Measurements from ENCODE around the gene HJURP.

HJURP gene

GRCh38 chr2:233835230-233836186 lies 18.8 kb downstream of the HJURP start:
- no peak overlapping the region for H3K4me3 ChIP-seq (ENCODE audit: low read length)
- no peaks in the 10 kb centered on the region for H3K27me3 ChIP-seq (ENCODE audit: control insufficient read depth, insufficient read depth, low read length)
- H3K9ac ChIP-seq (ENCODE audit: low read length) = no peak overlapping the region
- no peak overlapping the region for H3K27ac ChIP-seq (ENCODE audit: low read depth, low read length)
- no peaks in the 10 kb centered on the region for H3K36me3 ChIP-seq (ENCODE audit: control insufficient read depth, insufficient read depth, low read length)
- no peaks in the 10 kb centered on the region for H3K4me1 ChIP-seq (ENCODE audit: control insufficient read depth, insufficient read depth, low read length)

DNA sequence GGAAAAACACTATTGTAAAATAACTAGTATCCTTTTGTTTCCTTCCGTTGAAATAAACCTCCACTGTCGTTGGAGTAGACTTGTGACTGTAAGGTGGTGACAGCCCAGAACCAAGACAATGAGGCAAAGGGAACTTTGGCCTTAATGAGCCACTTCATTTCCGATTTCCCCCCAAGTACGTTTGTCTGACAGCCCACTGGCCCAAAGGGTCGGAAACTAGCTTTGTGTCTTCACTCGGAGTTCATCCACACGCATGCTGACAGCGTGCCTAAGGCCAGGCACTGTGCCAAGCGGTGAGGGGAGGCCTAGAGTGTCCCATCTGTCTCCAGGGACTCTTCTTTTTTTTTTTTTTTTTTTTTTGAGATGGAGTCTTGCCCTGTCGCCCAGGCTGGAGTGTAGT lies 21.0 kb downstream of the HJURP start:
- H3K27ac ChIP-seq (ENCODE audit: low read depth, low read length) = no peak overlapping the region
- no peaks in the 10 kb centered on the region for H3K4me1 ChIP-seq (ENCODE audit: control insufficient read depth, insufficient read depth, low read length)
- H3K9ac ChIP-seq (ENCODE audit: low read length) = no peak overlapping the region
- no peaks in the 10 kb centered on the region for H3K36me3 ChIP-seq (ENCODE audit: control insufficient read depth, insufficient read depth, low read length)
- no peaks in the 10 kb centered on the region for H3K27me3 ChIP-seq (ENCODE audit: control insufficient read depth, insufficient read depth, low read length)
- no peak overlapping the region for H3K4me3 ChIP-seq (ENCODE audit: low read length)

- H3K36me3 ChIP-seq (ENCODE audit: control insufficient read depth, insufficient read depth, low read length) = no peaks in the 10 kb centered on the region
- H3K4me3 ChIP-seq (ENCODE audit: low read length) = no peak overlapping the region
- H3K27me3 ChIP-seq (ENCODE audit: control insufficient read depth, insufficient read depth, low read length) = no peaks in the 10 kb centered on the region
- H3K4me1 ChIP-seq (ENCODE audit: control insufficient read depth, insufficient read depth, low read length) = no peaks in the 10 kb centered on the region
- H3K27ac ChIP-seq (ENCODE audit: low read depth, low read length) = no peak overlapping the region
- no peak overlapping the region for H3K9ac ChIP-seq (ENCODE audit: low read length)
These were observed 21.4 kb downstream of the HJURP start for GRCh38 chr2:233832869-233833311.

GRCh38 chr2:233832414-233832813 lies 21.9 kb downstream of the HJURP start:
- Histone ChIP-seq H3K4me3 (ENCODE audit: low read length) (no peak overlapping the region), H3K27me3 (ENCODE audit: control insufficient read depth, insufficient read depth, low read length) (no peaks in the 10 kb centered on the region), H3K9ac (ENCODE audit: low read length) (no peak overlapping the region), H3K4me1 (ENCODE audit: control insufficient read depth, insufficient read depth, low read length) (no peaks in the 10 kb centered on the region), H3K27ac (ENCODE audit: low read depth, low read length) (no peak overlapping the region), H3K36me3 (ENCODE audit: control insufficient read depth, insufficient read depth, low read length) (no peaks in the 10 kb centered on the region)

GRCh38 chr2:233831861-233832260 lies 22.5 kb downstream of the HJURP start:
- no peaks in the 10 kb centered on the region for H3K4me1 ChIP-seq (ENCODE audit: control insufficient read depth, insufficient read depth, low read length)
- H3K27ac ChIP-seq (ENCODE audit: low read depth, low read length) = no peak overlapping the region
- no peaks in the 10 kb centered on the region for H3K36me3 ChIP-seq (ENCODE audit: control insufficient read depth, insufficient read depth, low read length)
- no peak overlapping the region for H3K9ac ChIP-seq (ENCODE audit: low read length)
- no peak overlapping the region for H3K4me3 ChIP-seq (ENCODE audit: low read length)
- no peaks in the 10 kb centered on the region for H3K27me3 ChIP-seq (ENCODE audit: control insufficient read depth, insufficient read depth, low read length)

GRCh38 chr2:233831011-233831721 lies 23.2 kb downstream of the HJURP start:
- Histone ChIP-seq H3K36me3 (ENCODE audit: control insufficient read depth, insufficient read depth, low read length) (no peaks in the 10 kb centered on the region), H3K27me3 (ENCODE audit: control insufficient read depth, insufficient read depth, low read length) (no peaks in the 10 kb centered on the region), H3K9ac (ENCODE audit: low read length) (no peak overlapping the region), H3K4me3 (ENCODE audit: low read length) (no peak overlapping the region), H3K4me1 (ENCODE audit: control insufficient read depth, insufficient read depth, low read length) (no peaks in the 10 kb centered on the region), H3K27ac (ENCODE audit: low read depth, low read length) (no peak overlapping the region)

DNA sequence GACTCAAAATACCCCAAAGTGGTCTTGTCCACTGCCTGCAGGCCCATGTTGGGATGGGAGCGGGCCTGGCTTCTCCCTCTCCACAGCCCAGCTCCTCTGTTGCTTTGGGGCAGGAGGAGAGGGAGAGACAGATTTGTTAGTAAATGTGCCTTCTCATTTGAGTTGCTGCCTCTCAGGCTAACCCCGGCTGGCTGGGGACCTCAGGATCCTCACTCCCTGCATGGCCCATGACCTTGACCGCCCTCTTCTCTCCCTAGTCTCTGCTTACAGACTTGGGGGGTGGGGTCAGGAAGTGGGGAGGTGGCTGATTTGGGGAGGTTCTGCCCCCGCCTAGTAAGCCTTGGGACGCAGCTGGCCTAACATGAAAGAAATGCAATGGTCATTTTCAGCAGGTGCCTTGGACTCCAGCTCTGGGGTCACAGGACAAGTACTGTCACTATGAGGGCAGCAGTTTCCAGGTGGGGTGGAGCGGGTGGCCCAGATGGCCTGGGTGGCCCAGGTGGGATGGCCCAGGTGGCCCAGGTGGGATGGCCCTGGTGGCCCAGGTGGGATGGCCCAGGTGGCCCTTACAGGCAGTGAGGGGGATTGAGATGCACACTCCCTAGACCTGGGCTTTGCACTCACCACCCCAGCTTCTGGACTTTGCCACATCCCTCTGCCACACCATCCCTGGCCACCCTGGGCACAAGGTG lies 24.1 kb downstream of the HJURP start:
- no peaks in the 10 kb centered on the region for H3K36me3 ChIP-seq (ENCODE audit: control insufficient read depth, insufficient read depth, low read length)
- no peaks in the 10 kb centered on the region for H3K4me1 ChIP-seq (ENCODE audit: control insufficient read depth, insufficient read depth, low read length)
- H3K27me3 ChIP-seq (ENCODE audit: control insufficient read depth, insufficient read depth, low read length) = no peaks in the 10 kb centered on the region
- H3K9ac ChIP-seq (ENCODE audit: low read length) = no peak overlapping the region
- H3K4me3 ChIP-seq (ENCODE audit: low read length) = no peak overlapping the region
- H3K27ac ChIP-seq (ENCODE audit: low read depth, low read length) = no peak overlapping the region

DNA sequence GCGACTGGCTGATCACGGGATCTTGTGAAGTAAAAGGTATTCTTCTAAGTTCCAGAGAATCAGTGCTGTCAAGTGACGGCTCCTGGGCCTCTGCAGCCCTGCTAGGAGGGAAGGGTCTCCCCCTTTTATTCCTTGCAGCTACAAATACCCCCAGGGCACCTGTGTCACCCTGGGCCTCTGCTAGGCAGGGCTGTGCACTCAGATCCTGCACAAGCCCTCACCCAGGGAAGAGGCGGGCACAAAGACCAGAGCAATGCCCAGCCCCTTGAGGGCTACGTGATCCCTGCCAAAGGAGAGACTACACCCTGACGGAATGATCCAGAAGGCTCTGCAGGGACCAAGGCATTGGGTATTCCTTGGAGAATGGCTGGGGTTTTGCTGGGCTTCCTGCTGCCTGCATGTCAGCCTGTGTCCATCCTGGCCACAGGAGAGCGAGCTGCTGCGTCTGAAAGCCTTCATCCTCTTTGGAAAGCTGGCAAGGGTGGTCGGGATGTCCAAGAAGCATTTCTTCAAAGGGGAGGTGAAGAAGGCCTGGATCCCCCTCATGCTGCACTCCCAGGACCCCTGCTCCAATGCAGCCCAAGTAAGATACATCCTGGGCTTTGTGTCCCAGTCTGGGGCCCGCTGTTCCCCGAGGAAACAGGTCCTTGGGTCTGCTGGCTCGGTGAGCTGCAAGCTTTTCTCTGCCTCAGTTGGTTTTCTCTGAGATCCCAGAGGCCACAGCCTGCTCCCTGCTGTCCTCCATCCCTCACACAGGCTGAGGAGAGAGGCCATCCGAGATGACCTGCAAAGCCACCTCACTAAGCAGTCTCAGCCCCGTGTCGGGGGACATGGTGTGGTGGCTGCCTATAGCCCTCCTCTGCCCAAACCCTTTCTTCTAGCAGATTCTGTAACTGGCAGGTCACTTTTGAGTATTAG lies 24.9 kb downstream of the HJURP start:
- Histone ChIP-seq H3K27ac (ENCODE audit: low read depth, low read length) (no peak overlapping the region), H3K4me3 (ENCODE audit: low read length) (no peak overlapping the region), H3K36me3 (ENCODE audit: control insufficient read depth, insufficient read depth, low read length) (no peaks in the 10 kb centered on the region), H3K4me1 (ENCODE audit: control insufficient read depth, insufficient read depth, low read length) (no peaks in the 10 kb centered on the region), H3K9ac (ENCODE audit: low read length) (no peak overlapping the region), H3K27me3 (ENCODE audit: control insufficient read depth, insufficient read depth, low read length) (no peaks in the 10 kb centered on the region)

GRCh38 chr2:233828546-233829192 lies 25.7 kb downstream of the HJURP start:
- no peaks in the 10 kb centered on the region for H3K36me3 ChIP-seq (ENCODE audit: control insufficient read depth, insufficient read depth, low read length)
- no peaks in the 10 kb centered on the region for H3K27me3 ChIP-seq (ENCODE audit: control insufficient read depth, insufficient read depth, low read length)
- H3K4me1 ChIP-seq (ENCODE audit: control insufficient read depth, insufficient read depth, low read length) = no peaks in the 10 kb centered on the region
- H3K27ac ChIP-seq (ENCODE audit: low read depth, low read length) = no peak overlapping the region
- H3K9ac ChIP-seq (ENCODE audit: low read length) = no peak overlapping the region
- no peak overlapping the region for H3K4me3 ChIP-seq (ENCODE audit: low read length)

DNA sequence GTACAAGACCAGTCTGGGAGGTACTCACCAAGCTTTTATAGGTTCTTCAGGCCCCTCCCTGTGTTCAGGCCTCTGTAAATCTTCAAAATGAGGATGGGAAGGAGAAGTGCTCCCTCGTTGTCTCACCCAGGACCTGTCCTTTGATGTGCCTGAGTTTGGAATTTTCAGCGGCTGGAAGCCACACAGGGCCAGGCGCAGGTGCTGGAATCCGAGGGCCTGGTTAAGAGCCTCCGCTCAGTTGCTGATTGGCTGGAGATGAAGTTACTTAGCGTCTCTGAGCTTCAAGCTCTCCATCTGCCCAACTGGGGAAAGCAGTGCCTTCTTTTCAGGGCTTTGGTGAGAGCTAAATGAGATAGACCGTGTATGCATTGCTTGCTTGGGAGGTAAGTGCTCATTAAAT lies 30.0 kb downstream of the HJURP start:
- H3K36me3 ChIP-seq (ENCODE audit: control insufficient read depth, insufficient read depth, low read length) = no peaks in the 10 kb centered on the region
- H3K27ac ChIP-seq (ENCODE audit: low read depth, low read length) = no peak overlapping the region
- no peak overlapping the region for H3K9ac ChIP-seq (ENCODE audit: low read length)

GRCh38 chr2:233823731-233824121 lies 30.6 kb downstream of the HJURP start:
- no peaks in the 10 kb centered on the region for H3K27me3 ChIP-seq (ENCODE audit: control insufficient read depth, insufficient read depth, low read length)
- no peak overlapping the region for H3K4me3 ChIP-seq (ENCODE audit: low read length)
- no peak overlapping the region for H3K27ac ChIP-seq (ENCODE audit: low read depth, low read length)
- no peaks in the 10 kb centered on the region for H3K36me3 ChIP-seq (ENCODE audit: control insufficient read depth, insufficient read depth, low read length)
- H3K4me1 ChIP-seq (ENCODE audit: control insufficient read depth, insufficient read depth, low read length) = no peaks in the 10 kb centered on the region
- H3K9ac ChIP-seq (ENCODE audit: low read length) = no peak overlapping the region

More for the DNA sequence above, 30.0 kb downstream of the HJURP start:
- no peaks in the 10 kb centered on the region for H3K27me3 ChIP-seq (ENCODE audit: control insufficient read depth, insufficient read depth, low read length)
- no peak overlapping the region for H3K4me3 ChIP-seq (ENCODE audit: low read length)
- H3K4me1 ChIP-seq (ENCODE audit: control insufficient read depth, insufficient read depth, low read length) = no peaks in the 10 kb centered on the region

Measured in rectal smooth muscle tissue (tissue), 1 donor.